ENCODE measurements around the gene CLDN4.
"Not testable (repeated sequence)": the region's sequence is repeated elsewhere in the genome, so short reads cannot be mapped to it uniquely, and the experiment has no call there.

CLDN4 gene

GRCh38 chr7:73822319-73823173 is 8.2 kb upstream of the CLDN4 start:
- intact Hi-C loops (cut with DNase I): no loop called here
- no peak for DNase-seq

- intact Hi-C loops (cut with DNase I): no loop called here
- no peak for DNase-seq
Measured at GRCh38 chr7:73823257-73823656, 7.5 kb upstream of the CLDN4 start.

- no peak for DNase-seq
- intact Hi-C loops (cut with DNase I): no loop called here
Measured at GRCh38 chr7:73823873-73824592, 6.8 kb upstream of the CLDN4 start.

- intact Hi-C loops (cut with DNase I): no loop called here
- no peak for DNase-seq
Measured at GRCh38 chr7:73824986-73825385, 5.8 kb upstream of the CLDN4 start.

GRCh38 chr7:73827567-73828106 is 3.2 kb upstream of the CLDN4 start:
- intact Hi-C loops (cut with DNase I): no loop called here
- DNase-seq: no peak

- intact Hi-C loops (cut with DNase I): no loop called here
Measured at GRCh38 chr7:73828107-73828803, 2.5 kb upstream of the CLDN4 start.

GRCh38 chr7:73828972-73829371 is 1.8 kb upstream of the CLDN4 start:
- intact Hi-C loops (cut with DNase I): no loop called here
- peak in 1 of 42 donors; percentile 1 for DNase-seq

More at GRCh38 chr7:73828107-73828803, 2.5 kb upstream of the CLDN4 start:
- DNase-seq: no peak

GRCh38 chr7:73829505-73829904 is 1.3 kb upstream of the CLDN4 start:
- intact Hi-C loops (cut with DNase I): no loop called here
- peak in 1 of 42 donors; percentile 4 for DNase-seq

- intact Hi-C loops (cut with DNase I): no loop called here
- no peak for DNase-seq
Measured at GRCh38 chr7:73829921-73830680, 695 bp upstream of the CLDN4 start.

- DNase-seq: no peak
Measured at GRCh38 chr7:73831584-73831833, 713 bp downstream of the CLDN4 start.

GRCh38 chr7:73831834-73832651 is 1.2 kb downstream of the CLDN4 start:
- intact Hi-C loops (cut with DNase I): no loop called here
- no peak for DNase-seq

More at GRCh38 chr7:73831584-73831833, 713 bp downstream of the CLDN4 start:
- intact Hi-C loops (cut with DNase I): no loop called here

- intact Hi-C loops (cut with DNase I): no loop called here
- DNase-seq: no peak
Measured at GRCh38 chr7:73832806-73833205, 2.0 kb downstream of the CLDN4 start.

- intact Hi-C loops (cut with DNase I): no loop called here
- DNase-seq: no peak
Measured at GRCh38 chr7:73833251-73833919, 2.6 kb downstream of the CLDN4 start.

- intact Hi-C loops (cut with DNase I): no loop called here
- no peak for DNase-seq
Measured at GRCh38 chr7:73834626-73835191, 3.9 kb downstream of the CLDN4 start.

GRCh38 chr7:73837167-73837566 is 6.4 kb downstream of the CLDN4 start:
- intact Hi-C loops (cut with DNase I); DNase-seq: not testable (repeated sequence)

- DNase-seq: no peak
- intact Hi-C loops (cut with DNase I): no loop called here
Measured at GRCh38 chr7:73838642-73839041, 7.8 kb downstream of the CLDN4 start.

GRCh38 chr7:73839290-73839689 is 8.5 kb downstream of the CLDN4 start:
- intact Hi-C loops (cut with DNase I): no loop called here
- DNase-seq: no peak

All from head of caudate nucleus (tissue), 42 donors.